HG03060 (cell line): Measurements from ENCODE around the gene KRTAP1-1.
"Not testable (repeated sequence)": the region's sequence is repeated elsewhere in the genome, so short reads cannot be mapped to it uniquely, and the experiment has no call there.

Experiments
- ATAC-seq: cut with Tn5 transposase; IDR thresholded peaks from one replicate; pipeline ENCODE4 v1.9.1; 2021; ENCODE audit warnings: low read depth, moderate number of reproducible peaks; ENCODE audit not compliant: unreplicated experiment

KRTAP1-1 gene

DNA sequence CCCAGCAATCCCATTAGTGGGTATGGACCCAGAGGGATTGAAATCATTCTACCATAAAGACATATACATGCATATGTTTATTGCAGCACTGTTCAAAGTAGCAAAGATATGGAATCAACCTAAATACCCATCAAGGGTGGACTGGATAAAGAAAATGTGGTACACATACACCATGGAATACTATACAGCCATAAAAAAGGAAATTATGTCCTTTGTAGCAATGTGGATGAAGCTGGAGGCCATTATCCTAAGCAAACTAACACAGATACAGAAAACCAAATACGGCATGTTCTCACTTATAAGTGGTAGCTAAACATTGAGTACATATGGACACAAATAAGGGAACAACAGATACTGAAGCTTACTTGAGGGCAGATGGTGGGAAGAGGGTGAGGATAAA, 16.3 kb upstream of the KRTAP1-1 start:
- no peak for ATAC-seq

DNA sequence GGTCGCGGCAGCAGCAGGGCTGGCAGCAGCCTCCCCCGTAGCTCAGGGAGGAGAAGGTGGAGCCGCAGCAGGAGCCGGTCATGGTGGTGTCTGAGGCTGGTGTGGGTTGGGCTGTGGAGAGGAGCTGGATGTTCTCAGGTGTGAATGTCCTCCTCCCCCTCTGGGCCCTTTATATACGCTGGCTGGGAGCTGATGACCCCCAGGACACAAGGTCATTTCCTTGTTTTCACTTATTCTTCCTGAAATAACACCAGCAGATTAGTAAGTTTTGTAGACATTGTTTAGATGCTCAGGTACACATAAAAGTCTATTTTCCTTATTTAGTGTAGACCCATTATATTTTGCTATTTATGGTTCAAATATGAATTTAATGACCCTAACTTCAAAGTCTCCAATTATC, 13.9 kb upstream of the KRTAP1-1 start, which contains the start of gene KRTAP2-2:
Gene KRTAP2-2 (minus strand): TSS at position 101 of the 400 bp plus-strand sequence. CDS start 19 bp downstream, at position 82.
- ATAC-seq: not testable (repeated sequence)

DNA sequence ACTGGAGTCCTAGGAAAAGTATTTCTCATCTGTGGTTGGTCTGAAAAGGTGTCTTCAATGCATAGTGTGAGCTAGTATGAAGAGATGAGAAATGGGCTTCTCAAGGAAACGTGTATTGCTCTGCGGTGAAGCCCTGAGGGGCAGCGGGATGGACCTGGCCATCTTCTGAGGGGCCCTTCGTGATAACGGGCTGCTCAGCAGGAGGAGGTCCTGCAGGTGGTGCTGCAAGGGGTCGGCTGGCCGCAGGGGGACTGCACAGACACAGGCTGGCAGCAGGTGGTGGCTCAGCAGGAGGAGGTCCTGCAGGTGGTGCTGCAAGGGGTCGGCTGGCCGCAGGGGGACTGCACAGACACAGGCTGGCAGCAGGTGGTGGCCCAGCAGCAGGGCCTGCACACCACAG, 13.3 kb upstream of the KRTAP1-1 start:
- ATAC-seq: not testable (repeated sequence)

DNA sequence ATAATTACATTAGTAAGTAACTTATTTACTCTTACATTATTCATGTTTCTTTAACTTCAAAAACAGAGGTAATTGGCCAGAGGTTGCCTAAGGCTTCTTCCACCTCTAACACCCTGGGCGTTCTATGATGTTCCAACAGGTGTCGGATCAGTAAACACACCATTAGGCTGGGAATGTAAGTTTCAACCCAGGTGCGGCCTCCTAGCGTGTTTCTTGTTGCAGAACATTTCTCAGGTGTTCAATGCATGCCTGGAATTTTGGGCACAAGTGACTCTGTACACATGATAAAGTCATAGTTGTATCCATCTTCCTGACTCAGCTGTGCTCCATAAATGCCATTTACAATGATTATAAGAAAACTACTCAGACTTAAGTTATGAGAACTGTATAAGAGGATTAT, 12.8 kb upstream of the KRTAP1-1 start:
- ATAC-seq: no peak

DNA sequence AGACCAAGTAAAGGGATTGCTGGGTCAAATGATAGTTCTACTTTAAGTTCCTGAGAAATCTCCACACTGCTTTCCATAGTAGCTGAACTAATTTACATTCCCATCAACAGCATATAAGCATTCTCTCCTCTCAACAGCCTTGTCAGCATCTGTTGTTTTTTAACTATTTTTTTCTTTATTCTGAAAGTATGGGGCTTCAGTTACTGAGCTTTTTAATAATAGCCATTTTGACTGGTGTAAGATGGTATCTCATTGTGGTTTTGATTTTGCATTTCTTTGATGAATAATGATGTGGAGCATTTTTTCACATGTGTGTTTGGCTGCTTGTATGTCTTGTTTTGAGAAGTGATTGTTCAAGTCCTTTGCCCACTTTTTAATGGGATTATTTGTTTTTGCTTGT, 11.3 kb upstream of the KRTAP1-1 start:
- no peak for ATAC-seq

DNA sequence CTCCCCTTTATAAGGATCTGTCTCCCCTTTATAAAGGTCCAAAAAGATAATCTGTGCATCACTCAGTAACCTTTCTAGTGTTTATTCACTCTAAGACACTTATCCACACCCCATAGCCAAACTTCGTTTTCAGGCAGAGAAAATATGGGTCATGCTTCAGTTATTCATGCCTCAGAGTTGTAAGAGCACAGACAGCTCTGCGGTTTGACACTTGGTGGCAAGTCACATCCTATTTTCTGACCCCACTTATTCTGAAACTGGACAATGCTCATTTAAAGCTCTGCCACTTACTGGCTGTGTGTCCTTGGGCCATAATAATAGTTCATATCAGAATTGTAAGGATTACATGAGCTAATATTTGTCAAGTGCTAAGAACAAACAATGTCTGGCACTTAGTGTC, 7.9 kb upstream of the KRTAP1-1 start:
- no peak for ATAC-seq

DNA sequence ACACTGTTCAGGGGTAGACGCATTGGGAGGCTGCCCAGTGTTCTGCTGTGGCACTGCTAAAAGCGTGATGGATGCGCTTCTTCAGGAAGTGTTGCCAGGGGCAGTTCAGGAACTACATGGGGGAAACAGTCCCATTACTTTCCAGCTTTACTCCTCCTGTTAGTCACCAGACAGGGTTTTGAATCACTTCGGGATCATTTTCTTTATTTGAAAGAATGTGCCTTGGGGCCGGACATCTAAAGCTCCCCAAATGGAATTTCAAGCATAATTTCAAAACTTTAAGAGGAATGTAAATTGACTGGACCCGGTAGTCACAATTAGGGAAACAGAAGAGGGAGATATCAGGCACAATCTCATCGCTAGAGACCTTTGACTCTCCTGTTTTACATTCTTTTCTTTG, 7.2 kb upstream of the KRTAP1-1 start:
- ATAC-seq: no peak

DNA sequence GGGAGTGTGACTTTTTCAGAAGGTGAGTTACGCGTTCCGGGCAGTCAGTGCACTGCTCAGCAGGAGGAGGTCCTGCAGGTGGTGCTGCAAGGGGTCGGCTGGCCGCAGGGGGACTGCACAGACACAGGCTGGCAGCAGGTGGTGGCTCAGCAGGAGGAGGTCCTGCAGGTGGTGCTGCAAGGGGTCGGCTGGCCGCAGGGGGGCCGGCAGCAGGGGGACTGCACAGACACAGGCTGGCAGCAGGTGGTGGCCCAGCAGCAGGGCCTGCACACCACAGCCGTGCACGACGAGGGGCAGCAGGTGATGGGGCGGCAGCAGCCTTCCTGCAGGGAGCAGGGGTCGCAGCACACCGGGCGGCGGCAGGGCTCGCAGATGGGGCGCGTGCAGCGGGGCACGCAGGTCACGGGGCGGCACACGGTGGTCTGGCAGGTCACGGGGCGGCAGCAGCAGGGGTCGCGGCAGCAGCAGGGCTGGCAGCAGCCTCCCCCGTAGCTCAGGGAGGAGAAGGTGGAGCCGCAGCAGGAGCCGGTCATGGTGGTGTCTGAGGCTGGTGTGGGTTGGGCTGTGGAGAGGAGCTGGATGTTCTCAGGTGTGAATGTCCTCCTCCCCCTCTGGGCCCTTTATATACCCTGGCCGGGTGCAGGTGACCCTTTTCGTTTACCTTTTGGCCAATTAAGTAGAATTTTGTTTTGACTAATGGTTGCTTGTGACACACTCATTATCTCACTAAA, 5.7 kb upstream of the KRTAP1-1 start, which contains the start of gene KRTAP2-1:
Gene KRTAP2-1 (minus strand): TSS at position 582 of the 731 bp plus-strand sequence. CDS start 49 bp downstream, at position 533.
- not testable (repeated sequence) for ATAC-seq

DNA sequence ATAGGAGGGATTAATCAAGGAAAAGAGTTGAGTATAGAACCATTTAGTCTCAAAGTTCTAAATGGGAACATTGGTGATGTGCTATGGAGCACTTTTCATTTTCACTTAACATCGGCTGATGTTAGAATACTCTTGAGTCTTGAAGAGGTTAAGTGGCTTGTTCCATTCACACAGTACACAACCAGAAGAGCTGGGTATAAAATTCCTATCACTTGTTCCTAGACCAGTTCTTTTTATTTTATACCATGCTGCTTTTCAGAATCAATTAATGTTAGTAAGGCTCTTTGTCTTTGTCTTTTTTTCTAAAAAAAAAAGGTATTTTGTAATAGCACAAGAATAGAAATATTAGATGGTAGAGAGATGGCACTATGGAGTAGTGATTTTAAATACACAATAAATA, 1.7 kb upstream of the KRTAP1-1 start:
- no peak for ATAC-seq

DNA sequence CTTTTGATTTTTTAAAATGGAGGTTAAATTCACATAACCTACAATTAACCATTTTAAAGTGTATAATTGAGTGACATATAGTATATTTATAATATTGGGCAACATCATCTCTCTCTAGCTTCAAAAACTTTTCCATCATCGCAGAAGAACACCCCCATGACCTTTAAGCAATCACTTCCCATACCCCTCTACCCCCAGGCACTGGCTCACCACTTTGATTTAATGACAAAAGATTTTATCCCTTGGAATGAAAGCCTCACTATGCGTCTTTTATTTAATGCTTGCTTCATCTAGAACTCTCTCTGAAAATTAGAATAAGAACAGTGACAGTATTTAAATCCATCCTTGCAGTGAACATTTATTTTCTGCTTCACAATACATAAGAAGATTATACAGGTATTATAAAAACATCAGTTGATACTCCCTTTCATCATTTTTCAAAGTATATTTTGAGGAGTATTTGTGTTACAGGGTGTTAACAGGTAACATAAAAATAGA, 3.3 kb downstream of the KRTAP1-1 start:
- no peak for ATAC-seq

DNA sequence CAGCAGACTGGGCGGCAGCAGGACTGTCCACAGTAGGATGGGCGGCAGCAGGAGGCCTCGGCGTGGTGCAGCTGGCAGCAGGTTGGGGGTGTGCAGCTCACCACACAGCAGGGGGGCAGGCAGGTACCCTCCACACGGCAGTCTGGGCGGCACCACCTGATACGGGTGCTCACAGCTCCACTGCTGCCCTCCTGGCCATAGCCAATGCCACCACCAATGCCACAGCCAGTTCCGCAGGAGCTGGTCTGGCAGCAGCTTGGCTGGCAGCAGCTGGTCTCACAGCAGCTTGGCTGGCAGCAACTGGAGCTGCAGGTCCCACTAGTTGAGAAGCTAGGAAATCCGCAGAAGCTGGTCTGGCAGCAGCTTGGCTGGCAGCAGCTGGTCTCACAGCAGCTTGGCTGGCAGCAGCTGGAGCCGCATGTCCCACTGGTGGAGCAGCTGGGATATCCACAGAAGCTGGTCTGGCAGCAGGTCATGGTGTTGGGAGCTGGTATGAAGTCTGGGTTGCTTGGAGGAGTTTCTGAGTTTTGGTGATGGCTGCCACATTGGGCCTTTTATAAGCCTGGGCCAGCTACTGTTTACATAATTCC, 6.8 kb downstream of the KRTAP1-1 start, which contains the start of gene KRTAP1-3:
Gene KRTAP1-3 (minus strand): TSS at position 529 of the 590 bp plus-strand sequence. CDS start 53 bp downstream, at position 476.
- not testable (repeated sequence) for ATAC-seq

DNA sequence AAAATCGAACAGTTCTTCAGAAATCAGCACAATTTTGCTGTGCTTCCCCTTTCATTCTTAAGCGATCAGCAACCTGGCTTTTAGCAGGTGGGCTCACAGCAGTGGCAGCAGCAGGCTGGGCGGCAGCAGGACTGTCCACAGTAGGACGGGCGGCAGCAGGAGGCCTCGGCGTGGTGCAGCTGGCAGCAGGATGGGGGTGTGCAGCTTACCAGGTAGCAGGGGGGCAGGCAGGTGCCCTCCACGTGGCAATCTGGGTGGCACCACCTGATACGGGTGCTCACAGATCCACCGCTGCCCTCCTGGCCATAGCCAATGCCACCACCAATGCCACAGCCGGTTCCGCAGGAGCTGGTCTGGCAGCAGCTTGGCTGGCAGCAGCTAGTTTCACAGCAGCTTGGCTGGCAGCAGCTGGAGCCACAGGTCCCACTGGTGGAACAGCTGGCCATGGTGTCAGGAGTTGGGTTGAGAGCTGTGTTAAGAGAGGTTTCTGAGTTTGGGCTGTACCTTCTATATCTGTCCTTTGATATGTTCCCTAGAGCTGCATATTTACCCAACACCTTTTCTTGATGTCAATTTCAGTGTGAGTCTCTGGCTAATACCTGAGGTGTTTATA, 11.5 kb downstream of the KRTAP1-1 start, which contains the start of gene KRTAP1-4:
Gene KRTAP1-4 (minus strand): TSS at position 563 of the 613 bp plus-strand sequence. CDS start 117 bp downstream, at position 446.
- no peak for ATAC-seq

DNA sequence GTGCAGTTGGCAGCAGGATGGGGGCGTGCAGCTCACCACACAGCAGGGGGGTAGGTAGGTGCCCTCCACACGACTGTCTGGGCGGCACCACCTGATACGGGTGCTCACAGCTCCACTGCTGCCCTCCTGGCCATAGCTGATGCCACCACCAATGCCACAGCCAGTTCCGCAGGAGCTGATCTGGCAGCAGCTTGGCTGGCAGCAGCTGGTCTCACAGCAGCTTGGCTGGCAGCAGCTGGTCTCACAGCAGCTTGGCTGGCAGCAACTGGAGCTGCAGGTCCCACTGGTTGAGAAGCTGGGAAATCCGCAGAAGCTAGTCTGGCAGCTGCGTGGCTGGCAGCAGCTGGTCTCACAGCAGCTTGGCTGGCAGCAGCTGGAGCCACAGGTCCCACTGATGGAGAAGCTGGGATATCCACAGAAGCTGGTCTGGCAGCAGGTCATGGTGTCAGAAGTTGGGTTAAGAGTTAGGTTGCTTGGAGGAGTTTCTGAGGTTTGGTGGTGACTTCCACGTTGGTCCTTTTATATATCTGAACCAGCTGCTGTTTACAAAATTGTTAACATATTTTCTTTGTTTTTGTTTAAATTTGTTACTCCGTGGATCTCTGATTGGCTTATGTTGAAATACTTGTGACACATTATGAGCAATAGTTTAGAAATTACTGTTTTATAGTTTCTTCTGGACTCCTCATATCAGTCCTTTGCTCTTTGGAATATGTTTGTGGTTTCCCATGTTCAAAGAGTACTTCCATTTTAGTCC, 14.4 kb downstream of the KRTAP1-1 start, which contains the start of gene KRTAP1-5:
Gene KRTAP1-5 (minus strand): TSS at position 494 of the 757 bp plus-strand sequence. CDS start 53 bp downstream, at position 441.
- no peak for ATAC-seq

DNA sequence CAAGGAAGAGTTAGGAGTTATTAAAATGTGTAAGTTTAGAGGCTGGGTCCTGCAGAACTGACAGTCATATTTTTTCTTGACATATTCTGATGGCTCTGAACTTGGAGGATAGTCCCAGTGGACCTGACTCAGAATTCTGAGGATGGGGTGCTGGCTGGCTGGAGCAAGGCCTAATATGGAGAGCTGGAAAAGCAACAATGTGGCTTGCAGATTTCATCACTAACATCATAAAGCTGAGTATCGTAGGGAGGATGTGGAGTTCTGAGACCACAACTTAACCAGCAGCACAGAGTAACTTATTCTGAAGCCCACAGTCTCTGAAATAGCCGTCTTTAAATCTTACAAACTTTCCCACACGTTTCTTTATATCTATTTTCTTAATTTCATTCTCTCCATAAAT, 16.6 kb downstream of the KRTAP1-1 start:
- ATAC-seq: no peak

DNA sequence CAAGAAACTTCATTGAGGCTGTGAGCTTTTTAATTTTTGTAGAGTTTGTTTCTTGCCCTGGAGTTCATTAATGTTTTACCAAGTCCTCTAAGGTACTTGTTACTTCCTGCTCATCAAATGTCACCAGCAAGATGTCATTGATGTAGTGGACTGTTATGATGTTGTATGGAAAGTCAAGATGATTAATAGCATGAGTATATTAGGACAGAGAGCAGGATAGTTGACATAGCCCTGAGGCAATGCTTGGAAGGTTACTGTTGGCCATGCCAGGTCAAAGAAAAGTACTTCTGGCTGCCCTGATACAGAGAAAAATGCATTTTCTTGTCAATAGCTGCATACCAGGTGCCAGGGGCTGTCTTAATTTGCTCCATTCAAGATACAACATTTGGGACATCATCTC, 20.9 kb downstream of the KRTAP1-1 start:
- ATAC-seq: no peak

DNA sequence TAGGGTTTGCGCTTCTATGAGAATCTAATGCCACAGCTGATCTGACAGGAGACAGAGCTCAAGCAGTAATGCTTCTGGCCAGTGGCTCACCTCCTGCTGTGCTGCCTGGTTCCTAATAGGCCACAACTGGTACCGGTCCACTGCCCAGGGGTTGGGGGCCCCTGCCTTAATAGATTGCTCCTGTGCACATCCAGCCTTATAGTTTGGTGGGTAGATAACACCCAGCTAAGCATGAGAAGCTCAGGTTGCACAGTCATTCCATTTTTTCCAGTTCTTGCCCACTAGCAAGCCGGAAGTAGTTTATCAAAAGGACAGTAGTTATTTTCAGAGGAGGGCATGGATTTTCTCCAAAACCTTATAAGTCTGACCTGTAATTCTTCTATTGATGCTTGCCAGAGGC, 21.8 kb downstream of the KRTAP1-1 start:
- no peak for ATAC-seq

DNA sequence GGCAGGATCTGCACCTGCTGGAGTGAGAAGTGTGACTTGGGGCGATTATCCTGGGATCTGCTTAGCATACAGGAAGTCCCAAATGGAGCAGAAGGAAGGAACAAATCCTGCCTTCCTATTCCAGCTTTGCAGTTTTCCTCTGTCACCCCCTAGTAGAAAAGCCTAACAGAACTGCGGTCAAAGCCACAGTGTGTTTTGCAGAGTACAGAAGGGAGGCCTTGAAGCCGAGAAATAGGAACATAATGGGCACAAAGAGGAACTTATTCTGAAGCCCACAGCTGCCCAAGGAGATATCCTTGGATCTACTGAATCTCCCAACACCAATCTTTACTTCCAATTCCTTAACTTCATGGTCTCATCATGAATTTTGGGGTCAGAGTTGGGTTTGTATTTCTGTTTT, 22.7 kb downstream of the KRTAP1-1 start:
- no peak for ATAC-seq

DNA sequence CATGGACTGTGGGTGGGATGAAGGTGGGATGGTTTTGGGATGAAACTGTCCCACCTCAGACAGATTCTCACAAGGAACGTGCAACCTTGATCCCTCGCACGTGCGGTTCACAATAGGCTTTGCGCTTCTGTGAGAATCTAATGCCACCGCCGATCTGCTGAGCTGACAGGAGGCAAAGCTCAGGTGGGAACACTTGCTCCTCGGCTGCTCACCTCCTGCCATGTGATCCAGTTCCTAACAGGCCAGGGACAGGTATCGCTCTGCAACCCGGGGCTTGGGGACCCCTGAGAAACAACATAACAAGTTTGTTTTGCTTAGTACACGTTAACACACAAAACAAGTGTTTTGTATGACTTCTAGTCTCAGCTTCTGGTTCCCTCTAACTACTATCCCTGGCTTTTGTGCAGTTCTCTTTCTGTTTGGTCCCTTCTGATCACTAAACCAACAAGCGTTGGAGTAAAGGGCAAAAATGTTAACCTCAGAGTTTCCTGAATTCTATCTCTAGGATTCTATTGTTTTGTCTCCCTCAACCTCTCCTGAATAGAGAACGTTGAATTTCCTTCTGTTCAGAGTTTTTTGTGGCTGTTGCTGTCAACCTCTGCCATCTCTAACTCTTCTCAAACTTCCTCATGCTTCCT, 24.6 kb downstream of the KRTAP1-1 start:
- ATAC-seq: no peak

DNA sequence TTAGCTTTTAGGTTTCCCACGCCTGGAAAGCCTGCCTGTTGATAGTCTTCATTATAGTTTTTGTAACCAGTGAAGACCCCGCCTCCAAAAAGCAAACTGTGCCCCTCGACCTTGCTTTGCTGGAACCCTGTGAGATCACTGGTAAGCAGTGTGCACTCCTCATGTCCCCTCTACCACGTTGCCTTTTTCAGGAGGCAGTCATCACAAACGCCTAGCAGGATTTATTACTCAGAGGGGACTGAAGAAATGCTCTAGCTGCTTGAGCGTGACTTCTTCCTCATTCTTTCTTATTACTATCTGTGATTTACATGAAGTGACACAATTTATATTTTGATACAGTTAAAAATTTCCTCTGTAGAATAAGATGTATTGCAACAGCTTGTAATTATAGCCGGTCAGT, 25.8 kb downstream of the KRTAP1-1 start:
- ATAC-seq: no peak

DNA sequence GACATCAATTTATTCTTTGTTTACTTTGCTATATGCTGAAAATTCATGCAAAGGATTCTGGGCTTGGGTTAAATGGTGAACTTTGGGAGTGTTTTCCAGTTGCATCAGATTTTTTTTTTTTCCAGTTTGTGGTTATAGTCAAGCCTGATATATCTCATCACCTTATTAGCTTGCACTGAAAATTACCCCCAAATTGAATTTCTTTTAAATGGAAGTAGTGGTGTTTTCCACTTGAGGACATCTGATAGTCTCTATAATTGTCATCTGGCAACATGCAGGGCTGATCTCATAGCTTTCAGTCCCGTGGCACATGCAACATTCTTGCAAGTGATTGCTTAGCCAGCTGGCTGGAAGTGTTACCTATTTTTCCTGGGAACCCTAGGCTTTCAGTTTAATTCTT, 27.6 kb downstream of the KRTAP1-1 start:
- no peak for ATAC-seq
